CD4-positive, alpha-beta T cell treated with Interleukin-4 for 4 hours (primary cell): ENCODE results near the gene SH3GL2.

Source experiments
- DNase-seq: peaks from one replicate; pipeline ENCODE4 v3.0.0-alpha.2; 2020

Gene SH3GL2

DNA sequence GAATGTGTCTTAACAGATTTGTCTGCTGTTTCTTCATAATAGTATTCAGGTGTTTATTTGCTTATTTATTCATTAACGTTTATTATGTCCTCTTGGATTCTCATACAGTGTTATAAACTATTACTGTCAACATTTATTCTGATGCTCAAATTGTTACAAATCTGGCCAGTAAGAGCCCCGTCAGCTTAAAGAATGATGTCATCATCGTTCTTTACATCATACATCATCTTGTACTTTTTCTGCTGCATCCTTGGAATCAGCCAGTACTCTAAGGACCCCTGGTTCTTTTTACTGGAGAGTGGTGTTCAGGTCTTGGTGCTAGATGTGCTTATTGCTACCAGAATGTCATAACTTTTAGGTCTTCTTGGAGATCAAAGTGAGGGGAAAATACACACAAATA, 86.6 kb downstream of the SH3GL2 start:
- DNase-seq = no peak

- no peak for DNase-seq
Observed at GRCh38 chr9:17669206-17669605, 90.3 kb downstream of the SH3GL2 start.

DNA sequence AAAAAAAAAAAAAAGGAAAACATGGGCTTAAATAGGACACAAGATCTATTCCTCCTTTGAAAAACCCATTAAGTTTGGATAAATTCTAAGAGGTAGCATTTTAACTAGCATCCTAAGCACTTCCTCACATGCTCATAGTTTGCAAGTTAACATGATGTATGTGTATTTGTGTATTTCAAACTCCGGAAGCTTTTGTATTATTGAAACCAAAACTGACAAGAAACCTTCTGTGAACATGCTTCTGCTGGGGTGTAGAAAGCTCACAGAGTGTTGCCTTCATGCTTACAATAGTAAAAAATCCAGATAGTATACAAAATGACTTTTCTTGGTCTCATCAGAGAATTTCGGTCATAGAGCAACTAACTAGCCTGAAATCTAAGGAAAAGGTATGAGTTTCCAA, 103.8 kb downstream of the SH3GL2 start:
- DNase-seq = no peak

- no peak for DNase-seq
Observed at GRCh38 chr9:17688834-17689233, 110.0 kb downstream of the SH3GL2 start.

DNA sequence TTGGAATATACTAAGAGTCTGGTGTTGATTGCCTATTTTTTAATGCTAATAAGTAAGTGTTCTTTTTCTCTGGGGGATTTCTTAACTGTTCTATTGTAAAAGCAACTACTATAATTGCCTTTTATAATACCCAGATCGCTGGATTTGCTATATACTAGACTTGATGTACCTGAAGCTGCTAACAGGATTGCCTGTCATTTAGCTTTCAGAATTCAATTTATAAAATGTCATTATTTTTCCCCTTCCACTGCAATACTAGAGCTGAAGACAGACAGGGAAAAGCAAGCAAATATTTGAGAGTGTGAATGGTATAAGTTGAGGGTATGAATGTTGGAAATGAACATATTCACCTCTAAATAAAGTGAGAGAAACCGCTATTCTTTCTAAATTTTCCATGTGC, 115.5 kb downstream of the SH3GL2 start:
- DNase-seq = no peak

- DNase-seq = no peak
Observed at GRCh38 chr9:17695482-17695881, 116.6 kb downstream of the SH3GL2 start.

- DNase-seq = no peak
Observed at GRCh38 chr9:17699615-17700330, 120.9 kb downstream of the SH3GL2 start.

- DNase-seq = no peak
Observed at GRCh38 chr9:17706347-17706746, 127.5 kb downstream of the SH3GL2 start.

DNA sequence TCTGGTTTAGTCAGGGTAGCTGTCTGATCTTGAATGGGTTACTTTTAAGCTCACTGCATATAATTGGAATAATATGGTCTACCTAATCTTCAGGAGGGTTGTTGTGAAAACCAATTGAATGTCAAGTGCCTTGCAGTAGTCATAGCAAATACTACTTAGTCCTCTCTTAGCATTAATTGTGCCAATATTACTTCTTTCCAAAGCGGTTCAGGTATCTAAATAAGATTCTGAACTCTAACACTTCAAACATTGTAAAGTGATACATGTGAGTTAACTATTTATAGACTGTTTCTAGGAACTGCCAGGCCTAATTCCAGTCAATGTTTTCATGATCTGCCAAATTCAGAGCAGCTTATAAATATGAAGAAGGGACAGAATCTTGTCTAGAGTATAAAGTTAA, 140.2 kb downstream of the SH3GL2 start:
- DNase-seq = no peak

DNA sequence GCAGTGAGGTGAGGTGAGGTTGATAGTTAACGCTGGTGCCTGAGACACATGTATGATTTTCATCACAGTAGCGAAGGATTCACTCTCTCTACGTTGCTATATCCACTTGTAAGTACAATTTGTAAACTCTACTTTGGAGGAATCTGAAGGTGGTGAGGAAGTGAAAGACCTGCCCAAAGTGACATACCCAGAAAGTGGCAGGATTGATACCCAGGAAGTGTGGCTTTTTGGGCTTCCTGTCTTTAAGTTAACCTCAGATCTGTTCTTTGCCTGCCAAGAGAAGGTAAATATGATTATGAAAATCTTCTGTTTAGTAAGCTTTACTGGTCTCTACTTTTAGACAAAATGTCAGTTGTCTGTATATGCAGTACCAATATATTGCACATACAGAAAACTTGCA, 143.1 kb downstream of the SH3GL2 start:
- DNase-seq = no peak

GRCh38 chr9:17723656-17724055, 144.8 kb downstream of the SH3GL2 start:
- no peak for DNase-seq

DNA sequence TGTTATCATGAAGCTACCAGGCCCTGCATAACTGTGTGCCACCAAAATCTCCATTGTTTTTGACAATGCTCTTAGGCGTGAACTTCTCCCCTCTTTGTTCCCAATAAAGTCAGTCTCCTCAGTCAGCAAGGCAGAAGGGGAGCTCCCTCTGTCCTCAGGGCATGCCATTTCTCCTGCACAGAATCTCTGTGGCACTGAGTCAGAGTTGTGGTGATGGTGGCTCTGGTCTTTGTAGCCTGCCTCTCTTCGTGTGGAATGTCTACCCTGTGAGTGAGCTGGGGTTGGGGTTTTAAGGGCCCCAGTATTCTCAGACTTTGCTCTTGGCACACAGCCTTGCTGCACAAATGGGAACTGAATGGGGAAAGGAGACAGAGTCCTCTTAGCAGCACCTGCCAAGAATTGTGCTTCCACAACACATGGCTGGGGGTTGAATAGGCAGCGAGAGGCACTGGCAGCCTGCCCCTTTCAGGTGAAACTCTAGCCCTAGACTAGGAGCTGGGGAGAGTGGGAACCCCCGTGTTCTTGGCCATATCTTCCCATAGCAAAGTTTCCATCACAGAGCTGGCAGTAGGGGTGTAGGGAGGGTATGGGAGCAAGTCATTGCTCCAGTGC, 146.6 kb downstream of the SH3GL2 start:
- no peak for DNase-seq

GRCh38 chr9:17726298-17726697, 147.4 kb downstream of the SH3GL2 start:
- no peak for DNase-seq

DNA sequence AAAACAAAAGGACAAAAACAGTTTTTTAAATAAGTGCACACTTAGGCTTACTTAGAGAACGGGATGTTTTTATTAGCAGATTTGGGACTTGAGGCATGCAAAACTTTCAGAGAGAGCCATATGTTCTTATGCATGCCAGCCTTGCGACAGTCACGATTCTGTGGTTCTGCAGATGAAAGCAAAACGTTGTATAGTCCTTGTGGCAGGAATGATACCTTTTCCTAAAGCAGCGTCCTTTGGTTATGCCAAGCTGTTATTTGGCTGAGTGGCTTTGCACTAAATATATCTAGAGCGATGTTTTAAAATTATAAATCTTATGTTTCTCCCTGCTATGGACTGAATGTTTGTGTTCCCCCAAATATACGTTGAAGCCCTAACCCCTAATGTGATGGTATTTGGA, 152.0 kb downstream of the SH3GL2 start:
- no peak for DNase-seq

DNA sequence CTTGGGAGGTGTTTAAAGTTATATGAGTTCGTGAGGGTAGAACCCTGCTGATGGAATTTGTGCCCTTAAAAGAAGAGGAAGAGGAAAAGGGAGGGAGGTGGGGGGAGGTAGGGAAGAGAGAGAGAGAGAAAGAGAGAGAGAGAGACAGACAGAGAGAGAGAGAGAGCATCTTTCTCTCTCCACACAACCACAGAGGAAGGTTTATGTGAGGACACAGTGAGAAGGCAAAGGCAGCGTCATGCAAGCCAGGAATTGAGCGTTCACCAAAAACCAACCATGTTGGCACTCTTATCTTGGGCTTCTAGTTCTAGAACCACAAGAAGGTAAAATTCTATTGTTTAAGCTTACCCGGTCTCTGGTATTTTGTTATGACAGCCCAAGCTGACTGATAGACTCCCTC, 152.4 kb downstream of the SH3GL2 start:
- DNase-seq = no peak

- DNase-seq = no peak
Observed at GRCh38 chr9:17734674-17735073, 155.8 kb downstream of the SH3GL2 start.

DNA sequence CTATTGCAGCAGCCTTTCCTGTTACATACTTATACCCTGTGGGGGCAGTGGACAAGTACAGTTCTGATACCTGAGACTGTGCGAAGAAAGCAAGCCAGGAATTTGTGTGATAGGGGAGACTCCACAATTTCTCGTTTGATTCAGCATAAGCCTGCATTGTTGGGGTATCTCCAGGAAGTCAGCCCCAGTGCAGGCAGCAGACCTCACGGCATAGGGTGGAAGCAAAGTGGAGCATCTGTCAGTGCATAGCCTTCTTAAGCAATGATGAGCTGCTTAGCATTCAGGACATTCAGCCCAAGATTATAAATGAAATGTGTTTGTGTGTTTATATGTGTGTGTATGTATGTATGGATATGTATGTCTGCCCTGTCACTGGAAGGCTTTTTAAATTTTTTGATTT, 157.0 kb downstream of the SH3GL2 start:
- DNase-seq = no peak

DNA sequence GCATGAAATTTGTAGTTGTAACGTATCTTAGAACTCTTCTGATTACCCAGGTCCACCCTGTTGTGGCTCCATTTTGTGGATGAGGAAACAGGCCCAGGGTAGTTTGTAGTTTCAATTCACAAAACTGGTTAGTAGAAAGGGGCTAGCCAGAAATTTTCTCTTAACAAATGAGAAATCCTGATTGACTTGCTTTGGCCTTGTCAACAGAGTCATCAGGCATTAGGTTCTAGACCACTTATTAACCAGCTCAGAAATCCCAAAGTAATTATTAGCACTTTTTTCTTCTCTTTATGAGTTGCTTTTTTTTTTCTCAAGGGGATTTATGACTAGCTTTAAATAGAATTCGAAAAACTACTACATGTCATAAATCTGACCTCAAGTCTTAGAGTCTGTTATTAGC, 160.2 kb downstream of the SH3GL2 start:
- DNase-seq = no peak

GRCh38 chr9:17739736-17740135, 160.9 kb downstream of the SH3GL2 start:
- DNase-seq = no peak

GRCh38 chr9:17742067-17742466, 163.2 kb downstream of the SH3GL2 start:
- DNase-seq = no peak

DNA sequence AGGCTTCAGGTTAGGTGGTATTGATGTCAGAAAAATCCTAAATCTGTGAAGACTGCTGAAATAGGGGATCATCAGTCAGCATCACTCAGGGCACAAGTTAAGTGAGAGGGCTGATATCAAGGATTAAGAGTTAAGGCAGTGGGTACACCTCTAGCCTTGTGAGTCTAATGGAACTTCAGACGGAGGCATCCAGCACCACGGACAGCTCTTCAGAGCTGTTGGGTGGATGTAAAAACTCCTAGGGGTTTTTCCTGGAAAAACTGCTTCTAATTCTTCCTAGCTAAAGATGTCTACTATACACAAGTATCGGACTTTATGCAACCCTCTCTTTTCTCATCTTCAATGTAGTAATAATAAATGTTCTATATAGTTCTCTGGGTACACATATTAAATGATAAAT, 165.9 kb downstream of the SH3GL2 start:
- no peak for DNase-seq

- no peak for DNase-seq
Observed at GRCh38 chr9:17750269-17750668, 171.4 kb downstream of the SH3GL2 start.

GRCh38 chr9:17751486-17751885, 172.6 kb downstream of the SH3GL2 start:
- no peak for DNase-seq

DNA sequence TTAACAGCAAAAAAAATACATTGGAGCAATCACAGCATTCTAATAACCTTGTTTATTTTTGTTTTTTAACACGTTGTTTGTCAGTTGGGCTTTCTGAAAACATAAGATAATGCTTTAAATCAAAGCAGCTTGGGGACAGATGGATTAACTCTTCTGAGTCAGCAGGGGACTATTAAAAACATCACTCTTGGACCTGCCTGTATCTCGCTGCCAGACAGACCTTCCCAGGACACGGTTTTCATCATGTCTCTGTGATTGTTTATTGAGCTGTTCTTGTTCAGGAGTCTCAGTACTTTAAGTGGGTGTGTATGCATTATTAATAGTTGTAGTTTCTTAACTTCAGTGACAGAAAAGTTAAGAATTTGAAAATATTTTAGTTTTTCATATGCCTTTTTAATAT, 173.2 kb downstream of the SH3GL2 start:
- DNase-seq = no peak

DNA sequence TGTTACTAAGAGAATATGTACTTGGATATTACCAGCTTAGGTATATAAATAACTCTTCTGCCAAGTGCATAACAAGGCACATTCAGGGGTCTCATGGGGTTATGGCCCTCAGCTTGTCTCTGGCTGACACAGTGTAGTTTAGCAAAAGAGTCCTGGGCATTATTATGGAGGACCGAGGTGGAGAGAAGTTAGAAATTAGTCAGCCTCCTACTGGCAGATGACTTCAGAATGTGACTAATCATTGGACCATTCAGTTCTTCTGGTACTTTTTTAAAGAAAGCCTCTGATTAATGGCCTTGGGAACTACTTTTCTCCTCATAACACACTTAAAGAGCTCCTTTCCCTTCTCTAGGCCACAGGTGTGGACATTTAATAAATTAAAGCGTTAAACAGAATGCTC, 178.9 kb downstream of the SH3GL2 start:
- DNase-seq = no peak
